Prostate gland (tissue), 2 donors: Measurements from ENCODE around the gene ZNF132. TPM values are rescaled to one million over a fixed set of nuclear protein-coding genes. Genes with fewer than 3 reads are reported as not detected.
A peak's percentile ranks its signal among the peaks of the same experiment; 100 is the strongest.

ENCODE experiments used
- DNase-seq: peaks from one replicate; pipeline ENCODE4 v3.0.0-alpha.2; 2019; ENCODE audit warnings: low spot score
- H3K27ac ChIP-seq, 2 donors: fragments of 200-600 bp; sonication (generic); 2 replicates each; pipeline ENCODE4 v1.5.1; 2017 to 2019
- H3K27me3 ChIP-seq: fragments of 200-600 bp; sonication (generic); replicated peaks from 2 replicates; pipeline ENCODE4 v1.5.1; 2019; ENCODE audit not compliant: insufficient read depth
- H3K36me3 ChIP-seq, 2 donors: fragments of 200-600 bp; sonication (generic); 1 replicate in 1 of 2; 2 replicates in 1 of 2; pipeline versions ENCODE4 v1.5.1 to v1.8.1; 2017 to 2019
- H3K4me1 ChIP-seq: fragments of 200-600 bp; sonication (generic); replicated peaks from 2 replicates; pipeline ENCODE4 v1.5.1; 2019
- H3K4me3 ChIP-seq, 2 donors: fragments of 200-600 bp; sonication (generic); 2 replicates each; pipeline ENCODE4 v1.5.1; 2017 to 2019
- H3K9me3 ChIP-seq: fragments of 200-600 bp; sonication (generic); 2 replicates; pipeline ENCODE4 v1.5.1; 2017
- CTCF ChIP-seq, 4 experiments: fragments of 200-600 bp in 2 of 4; fragments of 450-650 bp in 2 of 4; sonication (generic) in 2 of 4; IDR thresholded peaks; 1 replicate in 3 of 4; 2 replicates in 1 of 4; pipeline ENCODE4 v1.5.1; 2016 to 2019; ENCODE audit warnings: antibody characterized with exemption in 4 of 4, mild to moderate bottlenecking in 2 of 4, moderate library complexity in 2 of 4
- POLR2A ChIP-seq: fragments of 450-650 bp; IDR thresholded peaks from one replicate; pipeline ENCODE4 v1.6.1; 2016; ENCODE audit warnings: antibody characterized with exemption, mild to moderate bottlenecking
- POLR2AphosphoS5 ChIP-seq: sonication (generic); formaldehyde crosslinking; IDR thresholded peaks from one replicate; pipeline ENCODE4 v1.6.1; 2017; ENCODE audit warnings: antibody characterized with exemption
- WGBS: methylation state at CpG from one replicate; pipeline ENCODE4 v1.1.5; 2018; 5-methylcytosine and 5-hydroxymethylcytosine counted together
- intact Hi-C: fragments of 100-400 bp; cut with DNase I; formaldehyde crosslinking; loops from one replicate; pipeline ENCODE4 v1.14.2; 2022
- total RNA-seq, 2 donors: library from RNA; depleted of rRNA; stranded (reverse); fragments of >200 nt; gene quantifications; one replicate each; pipeline ENCODE4 v1.1.0, GENCODE V29; 2016

ZNF132 gene
- total RNA-seq, 2 donors from 2014 or later, result 8.1 to 12.2 TPM

- intact Hi-C loops, result no loop called here
These were observed 26.3 kb upstream of the ZNF132 start for GRCh38 chr19:58466089-58466759.

GRCh38 chr19:58460039-58460438, 20.1 kb upstream of the ZNF132 start:
- no peaks in the 10 kb centered on the region for H3K36me3 ChIP-seq
- H3K4me1 ChIP-seq, result no peaks in the 10 kb centered on the region
- no peak for DNase-seq
- intact Hi-C loops, result no loop called here
- H3K4me3 ChIP-seq, result no peak overlapping the region
- TF ChIP-seq CTCF (IDR thresholded peaks at IDR 0.05) (no peak), POLR2A (no peak), POLR2AphosphoS5 (no peak)
- H3K9me3 ChIP-seq, result no peaks in the 10 kb centered on the region
- WGBS, result 73% methylated on average over 2 of the region's 2 CpGs
- H3K27ac ChIP-seq, result no peak overlapping the region
- H3K27me3 ChIP-seq, result no peaks in the 10 kb centered on the region

More at GRCh38 chr19:58466089-58466759, 26.3 kb upstream of the ZNF132 start:
- 32% methylated on average over 20 of the region's 20 CpGs for WGBS
- peaks cover 6% of the 10 kb centered on the region for H3K4me1 ChIP-seq
- H3K4me3 ChIP-seq, result peak overlapping the region; percentile 71 to 96
- peak overlapping the region; percentile 19 to 68 for H3K27ac ChIP-seq
- no peak for DNase-seq
- no peaks in the 10 kb centered on the region for H3K27me3 ChIP-seq
- H3K9me3 ChIP-seq, result no peaks in the 10 kb centered on the region
- H3K36me3 ChIP-seq, result peaks cover 5 to 10% of the 10 kb centered on the region in 2 donors
- no peak for TF ChIP-seq POLR2A
- TF ChIP-seq POLR2AphosphoS5, result no peak
- TF ChIP-seq CTCF (IDR thresholded peaks at IDR 0.05), result no peak

- Histone ChIP-seq H3K36me3 (no peaks in the 10 kb centered on the region), H3K27me3 (no peaks in the 10 kb centered on the region), H3K9me3 (no peaks in the 10 kb centered on the region), H3K4me1 (no peaks in the 10 kb centered on the region), H3K27ac (no peak overlapping the region), H3K4me3 (no peak overlapping the region)
- DNase-seq, result no peak
- TF ChIP-seq POLR2A (no peak), CTCF (IDR thresholded peaks at IDR 0.05) (no peak), POLR2AphosphoS5 (no peak)
- WGBS, result 99% methylated on average over 11 of the region's 35 CpGs
- intact Hi-C loops, result no loop called here
These were observed 16.2 kb upstream of the ZNF132 start for GRCh38 chr19:58456111-58456510.

- Histone ChIP-seq H3K27ac (no peak overlapping the region), H3K4me3 (no peak overlapping the region), H3K9me3 (no peaks in the 10 kb centered on the region), H3K36me3 (no peaks in the 10 kb centered on the region), H3K27me3 (no peaks in the 10 kb centered on the region), H3K4me1 (no peaks in the 10 kb centered on the region)
- TF ChIP-seq POLR2AphosphoS5 (no peak), POLR2A (no peak), CTCF (IDR thresholded peaks at IDR 0.05) (no peak)
- DNase-seq, result no peak
- intact Hi-C loops, result no loop called here
- 94% methylated on average over 19 of the region's 21 CpGs for WGBS
These were observed 15.4 kb upstream of the ZNF132 start for GRCh38 chr19:58455306-58455705.

- Histone ChIP-seq H3K9me3 (no peaks in the 10 kb centered on the region), H3K27me3 (no peaks in the 10 kb centered on the region), H3K27ac (no peak overlapping the region), H3K4me3 (no peak overlapping the region), H3K36me3 (no peaks in the 10 kb centered on the region), H3K4me1 (no peaks in the 10 kb centered on the region)
- intact Hi-C loops, result no loop called here
- 96% methylated on average over 6 of the region's 6 CpGs for WGBS
- no peak for DNase-seq
- TF ChIP-seq POLR2AphosphoS5, result no peak
- TF ChIP-seq CTCF (IDR thresholded peaks at IDR 0.05), result no peak
- no peak for TF ChIP-seq POLR2A
These were observed 13.8 kb upstream of the ZNF132 start for GRCh38 chr19:58453743-58454142.
